Lung (tissue), 12 donors: ENCODE data around the gene CPA5. TPM values are rescaled to one million over a fixed set of nuclear protein-coding genes. Genes with fewer than 3 reads are reported as not detected.
"Not testable (repeated sequence)": the region's sequence is repeated elsewhere in the genome, so short reads cannot be mapped to it uniquely, and the experiment has no call there.

Source experiments
- ATAC-seq: fragments of 200-7000 bp; cut with Tn5 transposase; one replicate; pipeline ENCODE4 v1.9.1; 2020; ENCODE audit warnings: moderate number of reproducible peaks; ENCODE audit not compliant: insufficient read depth, low FRiP score
- DNase-seq, 3 donors: peaks; one replicate each; pipeline ENCODE4 v3.0.0-alpha.2; 2013 to 2017
- H3K27ac ChIP-seq, 2 donors: one replicate each; pipeline ENCODE4 v1.5.1; 2013; ENCODE audit warnings: mild to moderate bottlenecking in 2 of 2, moderate library complexity in 2 of 2, control low read depth in 1 of 2, inconsistent platforms in 1 of 2, low read depth in 1 of 2, low read length in 1 of 2
- H3K27me3 ChIP-seq, 3 donors: one replicate each; pipeline ENCODE4 v1.5.1; 2013; ENCODE audit warnings: low read length in 2 of 3; ENCODE audit not compliant: control insufficient read depth in 3 of 3, insufficient read depth in 3 of 3
- H3K36me3 ChIP-seq, 4 donors: one replicate each; pipeline ENCODE4 v1.5.1; 2013; ENCODE audit warnings: low read length in 4 of 4, mild to moderate bottlenecking in 1 of 4, moderate library complexity in 1 of 4; ENCODE audit not compliant: control insufficient read depth in 4 of 4, insufficient read depth in 4 of 4
- H3K4me1 ChIP-seq, 5 donors: one replicate each; pipeline ENCODE4 v1.5.1; 2013; ENCODE audit warnings: low read length in 5 of 5, mild to moderate bottlenecking in 2 of 5, moderate library complexity in 1 of 5; ENCODE audit not compliant: control insufficient read depth in 5 of 5, insufficient read depth in 5 of 5
- H3K4me3 ChIP-seq: one replicate; pipeline ENCODE4 v1.5.1; 2013; ENCODE audit warnings: mild to moderate bottlenecking, control low read depth, moderate library complexity
- H3K9ac ChIP-seq, 2 donors: one replicate each; pipeline ENCODE4 v1.5.1; 2013; ENCODE audit warnings: low read length in 2 of 2, control low read depth in 1 of 2; ENCODE audit not compliant: insufficient read depth in 1 of 2
- H3K9me3 ChIP-seq, 4 donors: one replicate each; pipeline ENCODE4 v1.5.1; 2013; ENCODE audit warnings: low read length in 3 of 4, mild to moderate bottlenecking in 1 of 4, moderate library complexity in 1 of 4; ENCODE audit not compliant: control insufficient read depth in 4 of 4, insufficient read depth in 3 of 4
- WGBS, 2 donors: extraction: QIAGEN DNeasy Blood & Tissue Kit; methylation state at CpG; one replicate each; pipeline ENCODE4 v1.1.7; 2013; 5-methylcytosine and 5-hydroxymethylcytosine counted together
- polyA plus RNA-seq, 2 donors: library from polyadenylated mRNA; stranded (reverse); fragments of 200-250 nt; gene quantifications; one replicate each; pipeline ENCODE4 v1.2.1, GENCODE V29; 2013
- total RNA-seq, 2 donors: library from RNA; depleted of rRNA in 1 of 2; stranded (reverse); fragments of >200 nt in 1 of 2; gene quantifications; one replicate each; pipeline ENCODE4 v1.2.1, GENCODE V29; 2014 to 2021
- TF ChIP-seq, protein P1 (sequence below): IDR thresholded peaks from 2 replicates; pipeline ENCODE4 v1.5.1; 2012; ENCODE audit warnings: mild to moderate bottlenecking; ENCODE audit errors: control extremely low read depth, extremely low read depth
- donor health status: control.
- donor health status: control.
- donor health status: Bipolar disorder and iron deficiency.
- donor health status: healthy.
- donor health status: DM: yes; HTN: yes; CAD: no.

The CPA5 gene
- total and polyA plus RNA-seq, 4 donors, result 0.08 to 0.10 TPM; not detected in 2

DNA sequence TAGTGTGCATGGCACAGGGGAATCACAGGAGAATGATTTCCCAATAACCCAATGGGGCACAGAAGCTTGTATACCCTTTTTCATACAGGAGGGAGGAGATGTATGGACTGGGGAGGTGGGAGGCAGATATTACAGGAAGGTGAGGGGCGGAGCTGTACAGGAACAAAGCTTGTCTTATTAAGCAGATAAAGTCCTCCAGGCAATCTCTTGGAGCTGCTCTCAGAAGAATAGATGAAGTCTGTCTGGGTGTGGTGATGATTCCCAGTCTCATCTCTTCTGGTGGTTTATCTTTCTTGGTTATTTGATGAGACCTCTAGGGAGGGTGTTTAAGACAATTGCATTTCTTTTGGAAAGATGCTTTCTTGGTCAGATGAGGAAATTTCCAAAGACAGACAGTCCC is 25.1 kb upstream of the CPA5 start:
- no peak for ATAC-seq
- 92 to 100% methylated on average over 1 of the region's 1 CpG for WGBS, 2 donors

DNA sequence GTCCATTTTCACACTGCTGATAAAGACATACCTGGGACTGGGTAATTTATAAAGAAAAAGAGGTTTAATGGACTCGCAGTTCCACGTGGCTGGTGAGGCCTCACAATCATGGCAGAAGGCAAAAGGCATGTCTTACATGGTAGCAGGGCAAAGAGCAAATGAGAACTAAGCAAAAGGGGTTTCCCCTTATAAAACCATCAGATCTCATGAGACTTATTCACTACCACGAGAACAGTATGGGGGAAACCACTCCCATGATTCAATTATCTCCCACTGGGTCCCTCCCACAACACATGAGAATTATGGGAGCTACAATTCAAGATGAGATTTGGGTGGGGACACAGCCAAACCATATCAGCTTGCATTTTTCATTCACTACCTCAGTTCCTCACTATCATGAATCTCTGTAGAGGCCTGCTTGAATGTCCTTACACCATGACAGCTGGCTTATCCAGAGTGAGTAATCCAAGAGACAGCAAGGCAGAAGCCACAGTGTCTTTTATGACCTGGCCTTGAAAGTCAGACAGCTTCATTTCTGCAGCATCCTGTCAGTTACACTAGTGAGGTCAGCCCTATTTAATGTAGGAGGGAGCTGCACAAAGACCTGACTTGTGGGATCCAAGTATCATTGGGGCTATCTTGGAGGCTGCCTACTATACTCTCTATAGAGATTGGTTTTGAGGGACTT is 22.9 kb upstream of the CPA5 start:
- H3K4me1 ChIP-seq, H3K27ac ChIP-seq, H3K27me3 ChIP-seq, H3K36me3 ChIP-seq, ATAC-seq, H3K9me3 ChIP-seq, H3K9ac ChIP-seq, H3K4me3 ChIP-seq, DNase-seq: not testable (repeated sequence)
- 87 to 91% methylated on average over 3 of the region's 3 CpGs for WGBS, 2 donors

More for the DNA sequence above, 25.1 kb upstream of the CPA5 start:
- Histone ChIP-seq H3K9ac (no peak overlapping the region), H3K9me3 (no peaks in the 10 kb centered on the region), H3K4me3 (no peak overlapping the region), H3K27ac (no peak overlapping the region), H3K4me1 (no peaks in the 10 kb centered on the region), H3K36me3 (no peaks in the 10 kb centered on the region), H3K27me3 (no peaks in the 10 kb centered on the region)
- TF ChIP-seq, protein P1, sequence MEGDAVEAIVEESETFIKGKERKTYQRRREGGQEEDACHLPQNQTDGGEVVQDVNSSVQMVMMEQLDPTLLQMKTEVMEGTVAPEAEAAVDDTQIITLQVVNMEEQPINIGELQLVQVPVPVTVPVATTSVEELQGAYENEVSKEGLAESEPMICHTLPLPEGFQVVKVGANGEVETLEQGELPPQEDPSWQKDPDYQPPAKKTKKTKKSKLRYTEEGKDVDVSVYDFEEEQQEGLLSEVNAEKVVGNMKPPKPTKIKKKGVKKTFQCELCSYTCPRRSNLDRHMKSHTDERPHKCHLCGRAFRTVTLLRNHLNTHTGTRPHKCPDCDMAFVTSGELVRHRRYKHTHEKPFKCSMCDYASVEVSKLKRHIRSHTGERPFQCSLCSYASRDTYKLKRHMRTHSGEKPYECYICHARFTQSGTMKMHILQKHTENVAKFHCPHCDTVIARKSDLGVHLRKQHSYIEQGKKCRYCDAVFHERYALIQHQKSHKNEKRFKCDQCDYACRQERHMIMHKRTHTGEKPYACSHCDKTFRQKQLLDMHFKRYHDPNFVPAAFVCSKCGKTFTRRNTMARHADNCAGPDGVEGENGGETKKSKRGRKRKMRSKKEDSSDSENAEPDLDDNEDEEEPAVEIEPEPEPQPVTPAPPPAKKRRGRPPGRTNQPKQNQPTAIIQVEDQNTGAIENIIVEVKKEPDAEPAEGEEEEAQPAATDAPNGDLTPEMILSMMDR, result no peak
- no peak for DNase-seq

DNA sequence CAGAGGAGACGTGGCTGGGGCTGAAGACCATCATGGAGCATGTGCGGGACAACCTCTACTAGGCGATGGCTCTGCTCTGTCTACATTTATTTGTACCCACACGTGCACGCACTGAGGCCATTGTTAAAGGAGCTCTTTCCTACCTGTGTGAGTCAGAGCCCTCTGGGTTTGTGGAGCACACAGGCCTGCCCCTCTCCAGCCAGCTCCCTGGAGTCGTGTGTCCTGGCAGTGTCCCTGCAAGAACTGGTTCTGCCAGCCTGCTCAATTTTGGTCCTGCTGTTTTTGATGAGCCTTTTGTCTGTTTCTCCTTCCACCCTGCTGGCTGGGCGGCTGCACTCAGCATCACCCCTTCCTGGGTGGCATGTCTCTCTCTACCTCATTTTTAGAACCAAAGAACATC is 22.0 kb upstream of the CPA5 start:
- DNase-seq, result no peak
- ATAC-seq, result no peak
- Histone ChIP-seq H3K9ac (no peak overlapping the region), H3K9me3 (peaks cover 0 to 2% (median 0%) of the 10 kb centered on the region in 4 donors), H3K4me3 (no peak overlapping the region), H3K4me1 (no peaks in the 10 kb centered on the region), H3K36me3 (no peaks in the 10 kb centered on the region), H3K27me3 (no peaks in the 10 kb centered on the region), H3K27ac (no peak overlapping the region)
- TF ChIP-seq, protein P1, result no peak
- WGBS, 2 donors, result 92 to 94% methylated on average over 7 of the region's 7 CpGs

DNA sequence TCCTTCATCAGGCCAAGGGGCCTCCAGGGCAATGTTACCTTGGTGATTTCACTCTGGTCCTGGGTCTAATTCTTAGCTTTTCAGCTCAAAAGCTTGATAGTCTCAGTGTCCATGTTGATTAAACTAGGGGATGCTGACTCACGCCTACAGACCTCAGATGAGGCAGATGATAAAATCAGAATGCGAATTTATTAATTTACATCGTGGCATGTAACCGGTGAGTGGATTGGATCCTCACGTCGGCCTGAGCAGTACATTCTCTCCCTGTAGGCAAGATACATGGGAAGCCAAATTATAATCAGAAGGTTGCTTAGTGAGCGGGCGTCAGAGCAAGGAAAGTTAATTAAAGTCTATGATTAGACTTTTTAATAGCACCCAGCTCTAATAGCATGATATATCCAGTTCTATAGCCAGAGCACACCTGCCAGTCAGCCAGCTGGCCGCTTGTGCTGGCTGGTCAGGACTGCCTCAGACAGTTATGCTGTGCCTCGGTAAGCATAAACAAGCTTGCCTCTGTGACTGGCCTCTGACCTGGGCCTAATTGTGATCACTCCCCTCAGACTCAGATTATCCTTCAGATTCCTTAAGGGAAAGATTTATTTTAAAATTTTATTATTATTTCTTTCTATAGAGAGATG is 20.2 kb upstream of the CPA5 start:
- Histone ChIP-seq H3K9ac (no peak overlapping the region), H3K27me3 (no peaks in the 10 kb centered on the region), H3K4me3 (no peak overlapping the region), H3K9me3 (peaks cover 0 to 2% (median 0%) of the 10 kb centered on the region in 4 donors), H3K4me1 (peaks cover 0 to 2% (median 0%) of the 10 kb centered on the region in 5 donors), H3K36me3 (no peaks in the 10 kb centered on the region), H3K27ac (no peak overlapping the region)
- TF ChIP-seq, protein P1, result no peak
- WGBS, 2 donors, result 92 to 94% methylated on average over 10 of the region's 10 CpGs
- DNase-seq (no peak), ATAC-seq (no peak)
